PC-3 (cell line): Measurements from ENCODE around the gene IFI6.

Experiments
- EZH2 ChIP-seq: fragments of 300-600 bp; sonication (generic); IDR thresholded peaks from one replicate; pipeline ENCODE4 v1.6.1; 2017; ENCODE audit warnings: antibody characterized with exemption, mild to moderate bottlenecking, low read length; ENCODE audit not compliant: unreplicated experiment
- EZH2phosphoT487 ChIP-seq: fragments of 300-600 bp; sonication (generic); IDR thresholded peaks from 2 replicates; pipeline ENCODE4 v1.6.1; 2018; ENCODE audit warnings: mild to moderate bottlenecking, antibody characterized with exemption, low read length, borderline replicate concordance
- TF ChIP-seq, protein P1 (sequence below): fragments of 300-600 bp; sonication (generic); conservative IDR thresholded peaks from 2 replicates; pipeline ENCODE4 v1.5.1; 2017; ENCODE audit warnings: antibody characterized with exemption, low read depth, mild to moderate bottlenecking, low read length

DNA sequence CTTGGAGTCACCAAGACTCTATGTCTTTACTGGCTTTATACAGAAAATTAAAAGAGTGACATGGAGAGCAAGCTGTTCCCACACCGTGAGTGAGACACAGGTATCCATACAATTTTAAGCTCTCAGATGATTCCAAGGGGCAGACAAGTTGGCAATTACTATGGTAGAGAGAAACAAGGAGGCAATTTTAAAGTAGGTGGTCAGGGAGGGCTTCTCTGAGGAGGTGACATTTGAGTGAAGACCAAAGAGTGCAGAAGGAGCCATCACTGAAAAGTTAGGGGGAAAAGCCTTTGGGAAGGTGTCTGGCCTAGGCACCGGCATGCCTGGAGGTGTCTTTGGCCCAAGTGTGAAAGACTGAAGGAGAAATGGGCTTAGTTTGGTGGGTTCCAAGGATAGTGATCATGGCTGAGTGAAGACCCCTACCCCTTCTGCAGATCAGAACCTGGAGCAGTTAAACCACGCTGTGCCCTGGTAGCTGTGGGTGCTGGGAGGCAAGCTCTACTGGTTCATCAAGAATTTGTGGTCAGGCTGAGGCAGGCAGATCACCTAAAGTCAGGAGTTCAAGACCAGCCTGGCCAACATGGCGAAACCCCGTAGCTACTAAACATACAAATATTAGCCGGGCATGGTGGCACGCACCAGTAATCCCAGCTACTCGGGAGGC, 10.4 kb downstream of the IFI6 start:
- TF ChIP-seq, protein P1, sequence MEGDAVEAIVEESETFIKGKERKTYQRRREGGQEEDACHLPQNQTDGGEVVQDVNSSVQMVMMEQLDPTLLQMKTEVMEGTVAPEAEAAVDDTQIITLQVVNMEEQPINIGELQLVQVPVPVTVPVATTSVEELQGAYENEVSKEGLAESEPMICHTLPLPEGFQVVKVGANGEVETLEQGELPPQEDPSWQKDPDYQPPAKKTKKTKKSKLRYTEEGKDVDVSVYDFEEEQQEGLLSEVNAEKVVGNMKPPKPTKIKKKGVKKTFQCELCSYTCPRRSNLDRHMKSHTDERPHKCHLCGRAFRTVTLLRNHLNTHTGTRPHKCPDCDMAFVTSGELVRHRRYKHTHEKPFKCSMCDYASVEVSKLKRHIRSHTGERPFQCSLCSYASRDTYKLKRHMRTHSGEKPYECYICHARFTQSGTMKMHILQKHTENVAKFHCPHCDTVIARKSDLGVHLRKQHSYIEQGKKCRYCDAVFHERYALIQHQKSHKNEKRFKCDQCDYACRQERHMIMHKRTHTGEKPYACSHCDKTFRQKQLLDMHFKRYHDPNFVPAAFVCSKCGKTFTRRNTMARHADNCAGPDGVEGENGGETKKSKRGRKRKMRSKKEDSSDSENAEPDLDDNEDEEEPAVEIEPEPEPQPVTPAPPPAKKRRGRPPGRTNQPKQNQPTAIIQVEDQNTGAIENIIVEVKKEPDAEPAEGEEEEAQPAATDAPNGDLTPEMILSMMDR = no peak
- TF ChIP-seq EZH2 = no peak
- no peak for TF ChIP-seq EZH2phosphoT487
